Smooth muscle cell of the brain vasculature (primary cell): ENCODE data around the gene UBXN4.
"Not testable (repeated sequence)": the region's sequence is repeated elsewhere in the genome, so short reads cannot be mapped to it uniquely, and the experiment has no call there.

ENCODE experiments used
- DNase-seq: peaks from one replicate; pipeline ENCODE4 v3.0.0-alpha.2; 2012; ENCODE audit warnings: low read depth, low spot score

The UBXN4 gene

GRCh38 chr2:135803278-135803677, 61.6 kb downstream of the UBXN4 start:
- no peak for DNase-seq

GRCh38 chr2:135807874-135808273, 66.2 kb downstream of the UBXN4 start:
- DNase-seq, result not testable (repeated sequence)

- DNase-seq, result no peak
These were observed 71.4 kb downstream of the UBXN4 start for GRCh38 chr2:135812907-135813511.

GRCh38 chr2:135815269-135815668, 73.6 kb downstream of the UBXN4 start:
- no peak for DNase-seq

GRCh38 chr2:135817466-135817865, 75.8 kb downstream of the UBXN4 start:
- DNase-seq, result no peak

- no peak for DNase-seq
These were observed 76.3 kb downstream of the UBXN4 start for GRCh38 chr2:135817951-135818350.

- no peak for DNase-seq
These were observed 77.4 kb downstream of the UBXN4 start for GRCh38 chr2:135818937-135819610.

GRCh38 chr2:135820003-135820618, 78.5 kb downstream of the UBXN4 start:
- no peak for DNase-seq

GRCh38 chr2:135821190-135821589, 79.5 kb downstream of the UBXN4 start:
- DNase-seq, result no peak

GRCh38 chr2:135822855-135823254, 81.2 kb downstream of the UBXN4 start:
- DNase-seq, result no peak

GRCh38 chr2:135825131-135825530, 83.5 kb downstream of the UBXN4 start:
- no peak for DNase-seq

- no peak for DNase-seq
These were observed 84.0 kb downstream of the UBXN4 start for GRCh38 chr2:135825550-135826176.

GRCh38 chr2:135826544-135826943, 84.9 kb downstream of the UBXN4 start:
- DNase-seq, result no peak

- no peak for DNase-seq
These were observed 87.9 kb downstream of the UBXN4 start for GRCh38 chr2:135829378-135830135.

GRCh38 chr2:135831180-135831812, 89.6 kb downstream of the UBXN4 start:
- no peak for DNase-seq

- no peak for DNase-seq
These were observed 91.2 kb downstream of the UBXN4 start for GRCh38 chr2:135832891-135833290.
